Panc1 (cell line): Measurements from ENCODE around the gene GARIN5B. TPM values are rescaled to one million over a fixed set of nuclear protein-coding genes. Genes with fewer than 3 reads are reported as not detected.

Experiments used
- ATAC-seq: fragments of 200-7000 bp; cut with Tn5 transposase; 2 replicates; pipeline ENCODE4 v1.9.1; 2020; ENCODE audit warnings: mild to moderate bottlenecking, moderate library complexity
- BruUV-seq: library from RNA; stranded (reverse); fragments of 400-500 nt; replicated peaks from 2 replicates; lab custom pipeline; 2021; lab: Mats Ljungman, UMichigan
- CTCF ChIA-PET: fragments of 300-600 bp; sonication (Branson Sonifier 250); formaldehyde crosslinking; loops from one replicate; lab custom pipeline; 2022; ENCODE audit warnings: antibody characterized with exemption; lab: Charles Lee
- POLR2A ChIA-PET: fragments of 300-600 bp; sonication (Branson Sonifier 250); formaldehyde crosslinking; loops from one replicate; lab custom pipeline; 2022; ENCODE audit warnings: antibody characterized with exemption; lab: Charles Lee
- DNase-seq: peaks from one replicate; pipeline ENCODE4 v3.0.0-alpha.2; 2010; ENCODE audit warnings: low read depth, low spot score
- H3K27ac ChIP-seq: 2 replicates; pipeline ENCODE4 v1.5.1; 2011; ENCODE audit warnings: mild to moderate bottlenecking, low read length, inconsistent platforms
- H3K27me3 ChIP-seq: fragments of 200-500 bp; sonication (Bioruptor generic); 2 replicates; pipeline ENCODE4 v1.6.0; 2014; ENCODE audit warnings: low read length, inconsistent platforms; ENCODE audit not compliant: control insufficient read depth, insufficient read depth
- H3K36me3 ChIP-seq: fragments of 200-500 bp; sonication (Bioruptor generic); 2 replicates; pipeline ENCODE4 v1.5.1; 2014; ENCODE audit warnings: inconsistent platforms, mild to moderate bottlenecking, low read length, moderate library complexity; ENCODE audit not compliant: control insufficient read depth, insufficient read depth
- H3K4me1 ChIP-seq: 2 replicates; pipeline ENCODE4 v1.5.1; 2011; ENCODE audit warnings: inconsistent platforms, mild to moderate bottlenecking, low read length, moderate library complexity; ENCODE audit not compliant: control insufficient read depth, insufficient read depth
- H3K4me3 ChIP-seq, 2 experiments: 2 replicates each; pipeline ENCODE4 v1.5.1; 2011 to 2012; ENCODE audit warnings: low read depth in 2 of 2, low read length in 2 of 2, mild to moderate bottlenecking in 2 of 2, inconsistent platforms in 1 of 2, moderate library complexity in 1 of 2
- H3K9me3 ChIP-seq: fragments of 200-500 bp; sonication (Bioruptor generic); 2 replicates; pipeline ENCODE4 v1.5.1; 2014; ENCODE audit warnings: low read depth, mild to moderate bottlenecking, inconsistent platforms, low read length, moderate library complexity; ENCODE audit not compliant: control insufficient read depth, insufficient read depth
- POLR2AphosphoS5 ChIP-seq: IDR thresholded peaks from 2 replicates; pipeline ENCODE4 v1.6.1; 2012; ENCODE audit warnings: mild to moderate bottlenecking, low read depth, low read length, moderate library complexity
- REST ChIP-seq, 2 experiments: IDR thresholded peaks; 2 replicates each; pipeline ENCODE4 v1.6.1; 2011 to 2012; ENCODE audit warnings: low read depth in 2 of 2, control low read depth in 1 of 2, low read length in 1 of 2, mild to moderate bottlenecking in 1 of 2, moderate library complexity in 1 of 2; ENCODE audit not compliant: insufficient read depth in 1 of 2
- SIN3A ChIP-seq: IDR thresholded peaks from 2 replicates; pipeline ENCODE4 v1.6.1; 2012; ENCODE audit warnings: low read depth, mild to moderate bottlenecking, low read length, moderate library complexity, borderline replicate concordance; ENCODE audit not compliant: insufficient read depth
- TCF7L2 ChIP-seq: IDR thresholded peaks from 2 replicates; pipeline ENCODE4 v1.6.1; 2011; ENCODE audit warnings: mild to moderate bottlenecking, low read depth, low read length, inconsistent platforms
- in situ Hi-C: cut with HindIII; loops from 2 replicates; pipeline ENCODE4 v1.10.0; 2016; ENCODE audit warnings: low sequenced_read_pairs, low pct_unique_long_range_greater_than_20kb
- intact Hi-C: fragments of 100-400 bp; cut with micrococcal nuclease; formaldehyde crosslinking; loops from one replicate; pipeline ENCODE4 v1.10.0; 2022; ENCODE audit not compliant: unreplicated experiment
- total RNA-seq: library from RNA; stranded (reverse); gene quantifications from one replicate; pipeline ENCODE4 v1.2.1, GENCODE V29; 2021; ENCODE audit not compliant: unreplicated experiment
- TF ChIP-seq, protein P1 (sequence below): fragments of 450-650 bp; IDR thresholded peaks from 2 replicates; pipeline ENCODE4 v1.5.1; 2017; ENCODE audit warnings: mild to moderate bottlenecking

Gene GARIN5B
- total RNA-seq, 1 experiment from 2014 or later, result not detected

- DNase-seq (no peak), ATAC-seq (no peak)
- in situ Hi-C loops, result no loop called here
- Histone ChIP-seq H3K4me1 (peaks cover 16% of the 10 kb centered on the region), H3K27ac (peak overlapping the region; percentile 83), H3K36me3 (no peaks in the 10 kb centered on the region), H3K27me3 (no peaks in the 10 kb centered on the region), H3K4me3 (peak overlapping the region; percentile 73 to 87), H3K9me3 (no peaks in the 10 kb centered on the region)
- CTCF ChIA-PET, result interaction anchor here (0.7 kb wide), 2 partner anchors 23 to 163 kb away, joined by 5 to 9 read pairs; no protein-coding TSS in a partner anchor
- intact Hi-C loops, result no loop called here
- POLR2A ChIA-PET, result interaction anchor here (0.6 to 0.7 kb wide), 2 partner anchors 9 to 39 kb away, joined by 3 read pairs; no protein-coding TSS in a partner anchor
- no TSS peak for BruUV-seq
- TF ChIP-seq TCF7L2, result no peak
- no peak for TF ChIP-seq SIN3A
- TF ChIP-seq, protein P1, sequence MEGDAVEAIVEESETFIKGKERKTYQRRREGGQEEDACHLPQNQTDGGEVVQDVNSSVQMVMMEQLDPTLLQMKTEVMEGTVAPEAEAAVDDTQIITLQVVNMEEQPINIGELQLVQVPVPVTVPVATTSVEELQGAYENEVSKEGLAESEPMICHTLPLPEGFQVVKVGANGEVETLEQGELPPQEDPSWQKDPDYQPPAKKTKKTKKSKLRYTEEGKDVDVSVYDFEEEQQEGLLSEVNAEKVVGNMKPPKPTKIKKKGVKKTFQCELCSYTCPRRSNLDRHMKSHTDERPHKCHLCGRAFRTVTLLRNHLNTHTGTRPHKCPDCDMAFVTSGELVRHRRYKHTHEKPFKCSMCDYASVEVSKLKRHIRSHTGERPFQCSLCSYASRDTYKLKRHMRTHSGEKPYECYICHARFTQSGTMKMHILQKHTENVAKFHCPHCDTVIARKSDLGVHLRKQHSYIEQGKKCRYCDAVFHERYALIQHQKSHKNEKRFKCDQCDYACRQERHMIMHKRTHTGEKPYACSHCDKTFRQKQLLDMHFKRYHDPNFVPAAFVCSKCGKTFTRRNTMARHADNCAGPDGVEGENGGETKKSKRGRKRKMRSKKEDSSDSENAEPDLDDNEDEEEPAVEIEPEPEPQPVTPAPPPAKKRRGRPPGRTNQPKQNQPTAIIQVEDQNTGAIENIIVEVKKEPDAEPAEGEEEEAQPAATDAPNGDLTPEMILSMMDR, result no peak
- no peak for TF ChIP-seq POLR2AphosphoS5
- TF ChIP-seq REST (IDR thresholded peaks at IDR 0.05; ENCODE audit: insufficient read depth in 1 of 2, low read depth in 2 of 2, low read length in 1 of 2), result no peak
Measured at GRCh38 chr19:55341171-55341588, 21.9 kb downstream of the GARIN5B start.

DNA sequence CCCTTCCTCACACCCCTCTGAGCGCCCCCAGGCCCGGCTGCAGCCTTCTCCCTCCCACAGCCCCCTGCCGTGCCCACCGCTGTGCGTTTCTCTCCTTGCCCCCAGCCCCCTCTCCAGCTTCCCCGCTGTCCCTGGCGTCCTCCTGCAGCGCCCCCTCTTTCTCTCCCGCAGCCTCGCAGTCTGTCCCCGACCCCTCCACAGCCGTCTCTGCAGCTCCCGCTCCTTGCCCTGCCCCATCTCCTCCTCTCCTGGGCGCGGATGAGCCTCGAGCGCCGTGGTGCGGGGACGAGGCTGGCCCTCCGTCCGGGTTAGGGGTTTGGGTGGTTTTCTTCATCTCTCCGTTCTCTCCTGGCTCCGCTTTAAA is 22.3 kb downstream of the GARIN5B start:
- in situ Hi-C loops (no loop called here), intact Hi-C loops (no loop called here)
- H3K27me3 ChIP-seq, result no peaks in the 10 kb centered on the region
- peak overlapping the region; percentile 83 for H3K27ac ChIP-seq
- H3K36me3 ChIP-seq, result no peaks in the 10 kb centered on the region
- DNase-seq, result no peak
- ChIA-PET POLR2A (interaction anchor here (0.6 to 0.7 kb wide), 2 partner anchors 8 to 38 kb away, joined by 3 read pairs; no protein-coding TSS in a partner anchor), CTCF (interaction anchor here (0.7 kb wide), 2 partner anchors 24 to 164 kb away, joined by 5 to 9 read pairs; no protein-coding TSS in a partner anchor)
- peak overlapping the region; percentile 73 to 87 for H3K4me3 ChIP-seq
- peaks cover 16% of the 10 kb centered on the region for H3K4me1 ChIP-seq
- no peaks in the 10 kb centered on the region for H3K9me3 ChIP-seq
- BruUV-seq, result no TSS peak
- TF ChIP-seq, protein P1, result no peak; the same call in 1 of the 2 replicates
- TF ChIP-seq TCF7L2 (no peak), SIN3A (no peak), REST (IDR thresholded peaks at IDR 0.05; ENCODE audit: insufficient read depth in 1 of 2, low read depth in 2 of 2, low read length in 1 of 2) (no peak), POLR2AphosphoS5 (no peak)
- ATAC-seq, result no peak
